Esophagus squamous epithelium (tissue), 4 donors: ENCODE data around the gene IFITM2.

Experiments
- POLR2A ChIP-seq, 4 donors: fragments of 450-650 bp; IDR thresholded peaks; one replicate each; pipeline ENCODE4 v1.6.1; 2017; ENCODE audit warnings: antibody characterized with exemption in 4 of 4, mild to moderate bottlenecking in 4 of 4, moderate library complexity in 3 of 4
- TF ChIP-seq, protein P1 (sequence below), 6 experiments: fragments of 450-650 bp in 4 of 6; fragments of 200-600 bp in 2 of 6; sonication (generic) in 2 of 6; IDR thresholded peaks; one replicate each; pipeline ENCODE4 v1.5.1; 2016 to 2019; ENCODE audit warnings: antibody characterized with exemption in 6 of 6, mild to moderate bottlenecking in 4 of 6, moderate library complexity in 4 of 6

- TF ChIP-seq, protein P1, sequence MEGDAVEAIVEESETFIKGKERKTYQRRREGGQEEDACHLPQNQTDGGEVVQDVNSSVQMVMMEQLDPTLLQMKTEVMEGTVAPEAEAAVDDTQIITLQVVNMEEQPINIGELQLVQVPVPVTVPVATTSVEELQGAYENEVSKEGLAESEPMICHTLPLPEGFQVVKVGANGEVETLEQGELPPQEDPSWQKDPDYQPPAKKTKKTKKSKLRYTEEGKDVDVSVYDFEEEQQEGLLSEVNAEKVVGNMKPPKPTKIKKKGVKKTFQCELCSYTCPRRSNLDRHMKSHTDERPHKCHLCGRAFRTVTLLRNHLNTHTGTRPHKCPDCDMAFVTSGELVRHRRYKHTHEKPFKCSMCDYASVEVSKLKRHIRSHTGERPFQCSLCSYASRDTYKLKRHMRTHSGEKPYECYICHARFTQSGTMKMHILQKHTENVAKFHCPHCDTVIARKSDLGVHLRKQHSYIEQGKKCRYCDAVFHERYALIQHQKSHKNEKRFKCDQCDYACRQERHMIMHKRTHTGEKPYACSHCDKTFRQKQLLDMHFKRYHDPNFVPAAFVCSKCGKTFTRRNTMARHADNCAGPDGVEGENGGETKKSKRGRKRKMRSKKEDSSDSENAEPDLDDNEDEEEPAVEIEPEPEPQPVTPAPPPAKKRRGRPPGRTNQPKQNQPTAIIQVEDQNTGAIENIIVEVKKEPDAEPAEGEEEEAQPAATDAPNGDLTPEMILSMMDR (IDR thresholded peaks at IDR 0.05) = no peak
- no peak for TF ChIP-seq POLR2A (IDR thresholded peaks at IDR 0.05)
These were observed 26.0 kb upstream of the IFITM2 start for GRCh38 chr11:281486-282161.
